WI38 (cell line): Measurements from ENCODE around the gene ARHGEF26.

Experiments used
- H3K4me3 ChIP-seq: 2 replicates; pipeline ENCODE4 v1.5.1; 2011; ENCODE audit warnings: low read depth, mild to moderate bottlenecking, control low read depth, low read length
- CTCF ChIP-seq: IDR thresholded peaks from 2 replicates; pipeline ENCODE4 v1.5.1; 2012; ENCODE audit warnings: low read depth, mild to moderate bottlenecking, control low read depth, low read length

The ARHGEF26 gene

DNA sequence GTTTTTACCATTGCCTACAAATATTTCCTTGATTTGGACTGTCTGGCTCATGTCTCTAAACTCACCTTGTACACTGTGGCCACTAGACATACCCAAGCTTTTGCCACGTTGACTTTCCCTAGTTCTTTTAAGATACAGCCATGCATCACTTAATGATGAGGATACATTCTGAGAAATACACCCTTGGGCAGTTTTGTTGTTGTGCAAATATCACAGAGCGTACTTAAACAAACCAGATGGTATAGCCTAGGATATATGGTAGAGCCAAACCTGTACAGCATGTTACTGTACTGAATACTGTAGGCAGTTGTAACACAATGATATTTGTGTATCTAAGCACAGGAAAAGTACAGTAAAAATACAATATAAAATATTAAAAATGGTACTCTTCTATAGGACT, 5.5 kb downstream of the ARHGEF26 start:
- TF ChIP-seq CTCF: no peak
- H3K4me3 ChIP-seq: no peak overlapping the region

DNA sequence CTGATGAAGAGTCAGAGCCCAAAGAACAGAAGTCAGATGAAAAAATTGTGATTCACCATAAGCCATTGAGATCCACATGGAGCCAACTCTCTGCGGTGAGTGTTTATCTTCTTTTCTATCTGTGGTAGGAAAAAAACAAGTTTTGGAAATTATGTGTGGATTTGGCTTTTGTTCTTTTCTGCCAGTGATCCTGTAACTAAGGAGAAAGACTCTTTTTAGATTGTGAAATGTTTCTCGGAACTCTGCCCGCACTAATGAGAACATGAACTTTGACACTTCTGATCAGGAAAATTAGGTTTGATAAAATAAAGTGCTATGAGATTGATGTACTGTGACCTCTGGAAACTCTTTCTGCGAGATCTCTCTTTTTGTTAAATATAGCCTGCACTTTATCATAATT, 8.4 kb downstream of the ARHGEF26 start:
- H3K4me3 ChIP-seq: no peak overlapping the region
- TF ChIP-seq CTCF: no peak

DNA sequence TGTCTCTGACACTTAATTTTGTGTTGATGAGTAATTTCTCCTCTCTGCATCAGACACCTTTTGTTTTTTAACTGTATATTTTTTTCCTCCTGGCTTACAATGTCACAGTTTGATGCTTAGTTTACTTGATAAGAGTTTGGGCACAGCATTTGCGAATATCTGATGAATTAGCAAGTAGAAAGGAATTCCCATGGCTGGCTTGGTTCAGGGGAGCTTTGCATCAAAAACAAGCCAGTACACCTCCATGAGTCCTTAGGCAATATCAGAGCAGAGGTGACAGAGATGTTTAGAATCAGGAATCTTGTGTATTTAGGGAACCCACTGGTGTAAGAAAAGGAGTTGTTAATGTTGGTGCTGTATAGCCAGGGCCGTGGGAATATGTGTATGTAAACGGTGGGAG, 9.3 kb downstream of the ARHGEF26 start:
- no peak for TF ChIP-seq CTCF
- no peak overlapping the region for H3K4me3 ChIP-seq

DNA sequence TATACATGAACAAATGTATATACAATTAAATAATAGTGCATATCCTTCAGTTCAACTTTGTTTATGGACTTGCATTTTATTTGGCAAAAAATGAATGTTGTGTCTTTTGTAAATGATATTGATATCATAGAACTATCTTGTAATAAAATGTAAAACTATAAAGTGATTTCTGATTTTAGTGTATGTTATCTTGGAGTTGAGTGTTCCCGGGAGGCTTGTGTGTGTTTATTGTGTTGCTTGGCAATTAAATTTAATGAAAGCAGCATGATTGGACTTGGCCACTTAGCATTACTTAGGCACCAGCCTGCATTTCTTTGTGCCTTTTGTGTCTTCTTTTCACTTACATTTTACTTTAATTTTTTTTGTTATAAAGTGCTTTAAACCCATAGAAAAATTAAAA, 10.6 kb downstream of the ARHGEF26 start:
- no peak overlapping the region for H3K4me3 ChIP-seq
- no peak for TF ChIP-seq CTCF

- H3K4me3 ChIP-seq: no peak overlapping the region
- no peak for TF ChIP-seq CTCF
Observed at GRCh38 chr3:154132777-154133375, 11.7 kb downstream of the ARHGEF26 start.

DNA sequence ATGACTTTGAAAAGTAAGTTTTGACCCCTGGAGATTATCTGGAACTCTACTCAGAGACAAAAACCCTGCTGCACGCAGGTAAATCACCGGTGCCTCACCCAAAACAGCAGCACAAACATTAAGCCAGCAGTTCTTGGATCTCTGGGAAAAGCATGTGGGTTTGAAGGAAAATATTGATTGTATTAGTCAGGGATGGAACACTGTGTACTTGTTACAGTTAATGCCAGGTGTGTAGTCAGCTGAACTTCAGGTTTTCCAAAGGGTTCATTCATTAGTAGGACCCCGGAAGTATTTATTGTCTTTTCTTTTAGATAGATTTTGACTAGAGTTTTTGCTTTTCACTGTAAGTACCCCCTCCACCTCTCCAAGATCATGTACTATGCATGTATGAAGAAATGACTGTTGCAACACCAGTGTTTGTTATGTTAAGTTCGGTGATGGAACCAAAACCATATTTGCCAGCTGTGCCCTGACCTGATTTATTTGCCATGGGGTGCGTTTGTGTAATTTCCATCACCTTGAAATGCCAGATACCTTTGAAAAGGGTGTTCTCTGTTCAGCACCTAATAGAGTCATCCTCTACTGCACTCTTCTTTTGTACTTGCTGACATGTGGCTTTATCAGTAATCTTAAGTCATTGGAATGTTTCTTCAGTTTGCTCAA, 14.5 kb downstream of the ARHGEF26 start:
- TF ChIP-seq CTCF: no peak
- H3K4me3 ChIP-seq: no peak overlapping the region

DNA sequence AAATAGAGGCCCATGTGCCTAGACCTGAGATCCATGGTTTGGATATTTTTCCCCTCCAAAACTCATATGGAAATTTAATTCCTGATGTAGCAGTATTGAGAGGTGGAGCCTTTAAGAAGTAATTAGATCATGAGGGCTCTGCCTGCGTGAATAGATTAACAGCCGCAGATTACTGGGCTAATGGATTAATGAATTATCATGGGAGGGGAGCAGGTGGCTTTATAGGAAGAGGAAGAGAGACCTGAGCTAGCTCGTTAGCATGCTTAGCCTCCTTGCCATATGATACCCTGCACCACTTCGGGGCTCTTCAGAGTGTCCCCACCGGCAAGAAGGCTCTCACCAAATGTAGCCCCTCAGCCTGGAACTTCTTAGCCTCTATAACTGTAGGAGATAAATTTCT, 15.8 kb downstream of the ARHGEF26 start:
- no peak for TF ChIP-seq CTCF
- no peak overlapping the region for H3K4me3 ChIP-seq
